UCSD-AML1 (cell line): ENCODE results near the gene GATA5.
A peak's percentile ranks its signal among the peaks of the same experiment; 100 is the strongest.

Experiments used
- DNase-seq: peaks from one replicate; lab custom pipeline; 2025; ENCODE audit not compliant: unreplicated experiment; lab: John Stamatoyannopoulos, UW

The GATA5 gene

DNA sequence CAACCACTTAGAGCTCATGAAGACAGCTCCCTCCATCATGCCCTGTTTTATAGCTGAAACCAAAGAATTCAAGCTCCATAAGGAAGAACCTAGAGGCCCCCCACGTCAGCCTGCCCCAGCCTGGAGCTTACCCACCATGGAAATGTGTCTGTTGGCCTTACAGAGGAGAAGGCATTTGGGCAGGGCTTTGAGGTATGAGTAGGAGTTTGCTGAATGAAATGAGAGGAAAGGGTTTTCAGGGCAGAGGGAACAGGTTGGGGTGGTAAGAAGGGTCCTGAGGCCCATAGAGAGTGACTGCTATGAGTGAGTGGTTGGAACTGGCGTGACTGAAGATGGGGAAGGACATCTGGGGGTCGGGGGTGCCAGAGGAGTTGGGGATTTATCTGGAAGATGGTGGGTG is 12.7 kb upstream of the GATA5 start:
- no peak for DNase-seq

DNA sequence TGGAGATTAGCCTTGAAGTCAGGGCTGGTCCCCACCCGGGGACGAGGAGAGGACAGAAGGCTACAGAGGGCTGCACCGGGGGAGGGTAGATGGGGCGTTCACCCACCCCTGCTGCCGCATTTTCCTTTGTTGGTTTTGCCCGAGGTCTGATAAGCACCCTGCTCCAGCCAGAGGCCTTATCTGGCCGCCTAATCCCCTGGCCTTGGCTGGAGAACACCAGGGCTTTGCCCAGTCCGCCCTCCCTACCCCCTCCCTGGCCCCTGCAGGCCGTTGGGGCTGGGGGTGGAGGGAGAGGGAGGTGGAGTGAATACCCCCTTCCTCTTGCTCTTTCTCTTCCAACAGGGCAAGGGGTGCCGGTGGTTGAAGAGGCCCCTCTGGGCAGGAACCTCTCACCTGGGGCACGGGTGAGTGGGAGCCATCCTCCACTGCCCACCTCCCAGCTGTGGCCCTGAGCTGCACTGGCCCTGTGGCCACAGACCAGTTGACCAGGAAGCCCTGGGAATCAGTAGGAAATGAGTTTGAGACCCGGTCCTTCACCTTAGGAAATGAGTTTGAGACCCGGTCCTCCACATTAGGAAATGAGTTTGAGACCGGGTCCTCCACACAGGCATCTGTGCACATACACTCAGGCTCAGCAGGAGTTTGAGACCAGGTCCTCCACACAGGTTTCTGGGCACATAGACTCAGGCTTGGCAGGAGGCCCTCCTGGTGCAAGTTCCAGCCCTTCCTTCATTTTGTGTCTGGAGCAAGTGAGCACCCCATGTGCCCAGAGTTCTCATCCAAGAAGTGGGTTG is 12.0 kb upstream of the GATA5 start:
- peak; percentile 46 for DNase-seq

DNA sequence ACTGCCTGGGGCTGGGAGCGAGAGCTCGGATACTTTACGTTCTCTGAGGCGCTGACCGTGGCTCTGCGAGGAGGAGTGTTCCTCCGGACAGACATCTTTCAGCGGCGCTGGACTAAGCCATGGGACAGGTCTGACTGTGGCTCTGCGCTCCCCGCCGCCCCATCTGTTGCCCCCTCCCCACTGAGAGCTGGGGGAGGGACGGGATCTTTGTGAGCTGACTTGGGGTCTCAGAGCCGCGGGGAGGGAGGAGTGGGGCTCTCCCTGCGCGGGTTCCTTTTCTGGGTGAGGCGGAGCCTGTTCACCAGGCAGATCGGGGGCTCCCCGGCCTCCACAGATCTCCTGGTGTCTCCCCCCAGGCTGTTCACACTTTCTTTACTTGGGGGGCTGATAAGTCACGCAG is 11.3 kb upstream of the GATA5 start:
- no peak for DNase-seq

DNA sequence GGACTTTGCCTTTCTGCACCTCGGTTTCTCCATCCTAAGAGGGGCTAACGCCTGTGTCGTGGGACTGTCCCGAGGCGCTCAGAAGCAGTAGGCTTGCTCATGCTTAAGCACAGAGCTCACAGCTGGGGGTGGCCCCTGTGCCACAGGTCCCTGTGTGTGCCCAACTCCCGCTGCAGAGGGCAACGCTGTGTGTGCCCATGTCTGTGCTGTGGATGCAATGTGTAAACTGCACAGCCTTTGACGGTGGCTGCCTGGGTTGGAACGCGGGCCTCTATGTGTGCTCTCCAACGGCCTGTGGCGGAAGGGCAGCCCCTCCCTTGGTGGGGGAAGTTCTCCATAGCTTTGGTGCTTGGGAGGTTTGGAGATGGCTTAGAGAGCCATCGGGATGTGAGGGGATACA is 10.7 kb upstream of the GATA5 start:
- DNase-seq: no peak

DNA sequence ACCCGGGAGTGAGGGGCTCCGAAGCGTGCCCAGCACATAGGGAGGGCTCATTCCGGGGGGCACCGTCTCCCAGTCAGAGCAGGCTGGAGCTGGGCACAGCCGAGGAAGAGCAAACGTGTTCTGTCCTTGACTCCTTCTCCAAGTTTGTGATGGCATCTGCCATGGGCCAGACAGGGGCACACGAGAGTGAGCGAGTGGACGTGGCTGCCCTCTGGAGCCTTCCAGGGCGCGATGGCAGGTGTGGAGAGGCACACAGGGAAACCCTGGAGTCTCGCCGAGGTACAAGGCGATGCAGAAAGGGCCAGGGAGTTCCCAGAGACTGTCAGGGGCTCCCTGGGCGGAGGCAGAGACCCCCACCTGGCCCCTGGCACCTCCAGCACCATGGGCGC is 9.9 kb upstream of the GATA5 start:
- DNase-seq: no peak

DNA sequence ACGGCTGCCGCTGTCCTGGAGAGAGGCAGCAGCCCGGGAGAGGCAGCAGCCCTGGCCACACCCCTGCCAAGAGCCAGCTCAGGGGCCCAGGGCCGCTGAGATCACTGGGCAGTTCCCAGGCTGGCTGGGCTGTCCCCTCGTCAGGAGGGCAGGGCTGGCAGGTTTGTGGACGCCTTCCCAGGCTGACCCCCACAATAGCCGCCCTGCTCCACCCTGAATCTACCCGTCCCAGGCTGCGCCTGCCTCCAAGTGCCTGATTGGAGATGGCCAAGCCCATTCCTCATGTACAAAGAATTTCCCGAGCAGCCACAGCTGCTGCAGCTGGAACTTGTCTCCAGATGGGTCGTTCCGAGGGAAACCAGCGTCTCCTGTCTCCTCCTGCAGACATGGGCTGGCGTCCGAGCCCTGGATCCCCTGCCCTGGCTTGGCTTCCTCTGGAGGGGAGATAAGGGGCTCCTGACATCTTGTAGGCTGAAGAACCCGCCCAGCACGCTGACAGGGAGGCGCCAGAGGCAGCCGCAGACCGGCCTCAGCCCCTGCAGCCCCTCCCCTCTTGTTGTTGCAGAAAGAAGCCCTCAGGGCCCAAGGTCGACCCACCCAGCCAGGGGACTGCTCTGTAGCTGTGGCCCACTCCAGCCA is 9.4 kb upstream of the GATA5 start:
- no peak for DNase-seq

DNA sequence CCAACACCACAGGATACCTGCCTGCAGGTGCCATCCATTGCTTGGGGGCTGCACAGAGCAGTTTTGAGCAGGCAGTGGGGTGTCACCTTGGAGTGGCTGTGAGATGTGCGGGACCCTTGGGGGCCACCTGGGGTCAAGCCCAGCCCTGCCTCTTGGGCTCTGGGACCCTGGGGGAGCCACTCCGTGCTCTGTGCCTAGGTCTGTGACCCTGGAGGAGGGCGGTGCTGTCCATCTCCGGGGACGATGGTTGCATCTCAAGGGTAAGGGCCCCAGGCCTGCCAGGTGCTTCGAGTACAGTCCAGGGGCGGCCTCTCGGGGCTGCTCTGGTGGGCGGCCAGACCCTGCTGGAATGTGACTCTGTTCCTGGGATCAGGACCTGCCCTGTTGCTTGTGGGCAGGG is 8.7 kb upstream of the GATA5 start:
- no peak for DNase-seq

DNA sequence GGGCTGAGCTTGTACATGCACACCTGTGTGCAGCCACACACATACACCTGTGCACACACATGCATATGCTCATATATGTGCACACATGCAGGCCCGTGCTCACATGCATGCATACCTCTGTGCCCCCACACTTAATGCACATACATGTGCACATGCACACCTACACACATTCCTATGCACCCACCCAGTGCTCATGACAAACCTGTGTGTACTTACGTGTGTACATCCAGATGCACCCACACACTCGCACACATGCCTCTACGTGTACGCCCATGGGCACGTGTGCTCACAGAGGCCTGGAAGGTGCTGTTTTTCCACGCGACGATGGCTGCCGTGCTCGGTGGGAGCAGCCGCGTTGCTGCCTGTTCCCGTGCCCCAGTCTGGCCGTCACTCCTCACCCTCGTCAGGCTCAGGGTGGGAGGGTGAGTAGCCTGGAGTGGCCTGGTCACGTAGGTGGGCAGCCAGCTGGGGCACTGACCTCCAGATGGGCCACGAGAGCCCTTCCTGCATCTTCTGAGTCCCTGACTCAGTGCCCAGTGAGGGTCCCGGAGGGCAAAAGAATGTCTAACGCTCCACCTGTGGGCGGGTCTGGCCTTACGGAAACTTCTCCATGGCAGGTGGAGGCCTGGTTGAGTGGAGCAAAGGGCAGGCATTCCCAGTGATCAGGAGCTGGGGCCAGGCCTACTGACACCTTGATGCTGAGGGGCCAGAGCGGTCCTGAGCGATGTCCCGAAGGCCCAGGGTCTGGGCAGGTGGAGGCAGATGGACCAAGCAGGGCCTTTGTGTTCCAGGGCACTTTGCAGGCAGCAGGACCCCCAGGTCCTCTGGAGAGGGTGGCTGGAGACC is 8.0 kb upstream of the GATA5 start:
- DNase-seq: no peak

DNA sequence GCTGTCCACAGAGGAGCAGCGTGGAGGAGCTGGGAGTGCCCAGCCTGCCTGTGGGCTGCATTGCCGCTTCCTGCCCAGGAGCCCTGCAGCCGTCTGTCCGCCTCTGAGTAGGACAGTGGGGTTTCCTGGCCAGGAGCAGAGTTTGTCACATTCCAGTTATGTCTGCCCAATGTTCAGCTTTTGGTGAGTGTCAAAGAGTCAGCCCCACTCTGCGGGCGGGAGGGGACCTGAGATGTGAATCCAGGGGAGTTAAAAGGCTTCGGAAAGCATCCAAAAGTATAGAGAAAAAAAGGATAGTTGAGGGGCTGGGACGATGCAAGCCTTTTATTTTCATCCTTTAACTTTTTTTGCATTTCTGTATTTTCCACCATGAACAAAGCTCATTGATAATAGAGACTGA is 7.2 kb upstream of the GATA5 start:
- no peak for DNase-seq

DNA sequence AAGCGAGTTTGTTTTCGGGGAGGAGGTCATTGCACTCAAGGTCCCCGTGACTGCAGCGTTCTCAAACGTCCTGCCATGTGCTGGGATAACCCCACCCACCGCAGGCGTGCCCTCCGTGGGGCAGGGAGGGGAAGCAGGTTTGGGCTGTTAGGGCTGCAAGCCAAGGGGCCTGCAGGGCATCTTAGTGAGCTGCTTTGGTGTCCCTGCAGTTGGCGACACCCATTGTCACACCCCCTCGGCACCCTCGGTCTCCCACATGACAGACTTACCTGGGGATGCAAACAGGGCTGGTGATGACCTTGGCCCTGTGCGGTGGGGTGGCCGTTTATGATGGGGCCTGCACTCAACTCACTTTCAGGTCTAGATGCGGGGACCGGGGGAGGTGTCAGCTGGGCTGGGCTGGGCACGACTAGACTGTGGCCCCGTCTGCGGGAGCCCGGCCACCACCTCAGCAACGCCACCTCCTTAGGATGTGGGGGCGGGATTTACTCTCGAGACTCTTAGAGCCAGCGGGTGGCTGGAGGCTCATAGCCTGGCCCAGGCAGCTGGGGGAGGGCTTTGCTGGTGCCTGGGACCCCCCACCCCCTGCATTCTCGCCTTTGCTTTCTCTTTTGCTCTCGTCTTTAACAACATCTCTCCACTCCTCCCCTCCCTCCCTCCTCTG is 6.5 kb upstream of the GATA5 start:
- DNase-seq: no peak

DNA sequence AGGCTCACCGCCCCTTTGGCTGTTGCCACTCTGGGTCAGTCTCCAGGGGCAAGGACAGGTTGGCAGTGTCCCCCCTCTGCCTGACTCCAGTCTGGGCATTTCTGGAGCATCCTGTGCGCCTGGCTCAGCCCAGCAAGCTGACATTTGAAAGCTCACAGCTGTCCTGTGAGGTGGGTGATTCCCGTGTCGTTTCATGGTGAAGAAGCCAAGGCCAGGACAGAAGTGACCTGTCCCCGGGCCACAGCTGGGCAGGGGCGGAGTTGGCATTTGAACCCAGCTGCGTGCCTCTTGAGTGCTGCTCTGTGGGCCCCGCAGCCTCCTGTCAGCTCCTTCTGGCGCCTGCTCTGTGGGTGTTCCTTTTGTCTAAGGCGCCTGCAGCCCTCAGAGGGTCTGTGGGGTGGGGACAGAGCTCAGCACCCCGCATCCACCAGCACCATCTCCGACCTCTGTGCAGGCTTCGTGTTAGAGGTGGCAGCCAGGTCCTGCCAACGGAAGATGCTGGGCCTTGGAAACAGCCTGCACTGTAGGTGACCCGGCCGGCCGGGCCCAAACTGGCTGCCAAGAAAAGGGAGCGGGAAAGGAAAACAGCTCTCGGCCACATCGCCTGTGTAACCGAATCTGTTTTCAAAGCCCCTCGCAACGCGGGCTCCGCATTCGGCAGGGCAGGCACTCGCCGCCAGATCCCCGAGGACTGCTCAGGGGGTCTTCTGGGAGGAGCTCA is 5.8 kb upstream of the GATA5 start:
- DNase-seq: no peak

DNA sequence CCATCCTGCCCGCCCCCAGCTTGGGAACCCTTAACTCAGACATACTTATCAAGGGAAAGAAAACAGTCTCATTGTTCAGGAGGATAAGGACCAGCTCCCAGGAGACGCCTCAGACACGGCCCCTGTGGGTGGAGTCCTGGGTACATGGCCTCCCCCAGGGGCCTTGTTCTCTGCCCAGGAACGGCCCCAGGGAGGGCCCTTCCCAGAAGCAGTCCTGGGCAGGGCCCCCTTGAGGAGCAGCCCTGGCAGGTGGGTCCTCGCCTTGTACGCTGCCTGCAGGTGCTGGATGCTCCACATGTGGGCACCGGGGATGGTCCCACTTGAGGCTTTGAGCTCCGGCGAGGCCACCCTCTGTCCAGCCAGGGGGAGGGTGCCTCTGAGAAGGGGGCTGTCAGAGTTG is 4.5 kb upstream of the GATA5 start:
- peak; percentile 57 for DNase-seq

DNA sequence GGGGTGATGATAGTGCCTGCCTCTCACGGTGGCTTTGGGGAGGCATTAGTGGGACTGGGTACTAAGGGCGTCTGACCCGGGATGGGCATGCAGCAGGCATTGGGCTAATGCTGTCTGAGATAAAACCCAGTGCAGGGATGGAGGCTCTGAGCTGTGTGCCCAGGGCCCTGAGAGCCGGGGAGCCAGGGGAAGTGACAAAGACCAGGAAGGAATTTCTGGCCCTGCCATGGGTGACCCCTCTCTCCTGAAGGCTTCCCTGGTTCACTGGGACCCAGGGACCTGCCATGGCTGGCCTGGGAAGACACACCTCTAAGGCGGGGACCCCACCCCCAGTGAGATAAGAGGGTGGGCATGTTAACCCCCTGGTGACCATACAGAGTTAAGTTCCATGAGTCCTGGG is 3.9 kb upstream of the GATA5 start:
- peak; percentile 66 for DNase-seq

DNA sequence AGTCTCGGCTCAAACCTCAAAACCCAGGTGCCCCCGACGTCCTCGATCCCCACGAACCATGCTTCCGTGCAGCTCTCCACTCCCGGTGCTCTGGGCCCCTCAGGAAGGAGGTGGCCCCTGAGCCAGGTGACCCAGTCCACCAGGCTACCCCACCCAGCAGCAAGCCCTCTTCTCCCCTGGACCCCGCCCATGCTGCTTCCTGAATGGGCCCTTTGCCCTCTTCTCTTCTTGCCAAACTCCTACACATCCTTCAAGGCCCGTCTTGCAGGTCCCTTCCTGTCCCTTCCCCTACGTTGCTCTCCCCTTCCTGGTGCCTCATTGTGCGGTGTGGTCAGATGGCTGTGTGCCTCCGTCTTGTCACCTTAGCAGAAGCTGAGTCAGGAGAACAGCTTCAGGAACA is 3.4 kb upstream of the GATA5 start:
- DNase-seq: peak; percentile 66

DNA sequence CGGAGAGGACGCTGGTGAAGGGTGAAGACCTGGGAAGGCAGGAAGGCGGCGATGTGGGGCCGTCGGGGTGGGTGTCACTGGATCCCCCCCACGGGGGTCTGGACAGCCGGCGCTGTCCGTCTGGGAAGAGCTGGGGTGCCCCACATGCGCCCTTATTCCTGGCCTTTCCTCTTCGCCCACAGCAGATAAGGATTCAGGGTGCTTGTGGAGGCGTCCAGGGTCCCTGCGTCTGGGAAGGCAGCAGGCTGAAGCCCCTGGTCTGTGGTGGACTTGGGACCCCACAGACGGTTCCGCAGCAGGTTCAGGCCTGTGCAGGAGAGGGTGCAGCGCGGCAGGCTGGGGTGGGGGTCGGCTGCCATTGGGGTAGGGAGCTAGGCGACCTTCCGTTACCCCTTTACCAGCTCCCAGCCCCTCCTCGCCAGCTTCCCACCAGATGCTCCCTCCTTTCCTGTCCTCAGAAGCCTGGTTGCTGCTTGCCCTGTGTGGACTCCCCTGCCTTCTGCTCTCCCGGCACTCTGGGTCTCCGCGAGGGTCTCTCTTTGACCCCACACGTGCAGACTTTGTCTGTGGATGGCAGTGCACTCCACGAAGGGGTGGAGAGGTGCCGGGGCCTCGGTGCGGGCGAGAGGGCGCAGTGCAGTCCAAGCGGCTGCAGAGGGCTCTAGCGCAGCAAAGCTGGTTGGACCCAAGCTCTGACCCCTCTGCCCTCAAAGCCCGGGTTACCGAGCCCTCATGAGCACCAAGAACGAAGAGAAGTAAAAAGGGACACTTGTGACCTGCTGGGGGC is 2.1 kb upstream of the GATA5 start:
- peak; percentile 54 for DNase-seq

DNA sequence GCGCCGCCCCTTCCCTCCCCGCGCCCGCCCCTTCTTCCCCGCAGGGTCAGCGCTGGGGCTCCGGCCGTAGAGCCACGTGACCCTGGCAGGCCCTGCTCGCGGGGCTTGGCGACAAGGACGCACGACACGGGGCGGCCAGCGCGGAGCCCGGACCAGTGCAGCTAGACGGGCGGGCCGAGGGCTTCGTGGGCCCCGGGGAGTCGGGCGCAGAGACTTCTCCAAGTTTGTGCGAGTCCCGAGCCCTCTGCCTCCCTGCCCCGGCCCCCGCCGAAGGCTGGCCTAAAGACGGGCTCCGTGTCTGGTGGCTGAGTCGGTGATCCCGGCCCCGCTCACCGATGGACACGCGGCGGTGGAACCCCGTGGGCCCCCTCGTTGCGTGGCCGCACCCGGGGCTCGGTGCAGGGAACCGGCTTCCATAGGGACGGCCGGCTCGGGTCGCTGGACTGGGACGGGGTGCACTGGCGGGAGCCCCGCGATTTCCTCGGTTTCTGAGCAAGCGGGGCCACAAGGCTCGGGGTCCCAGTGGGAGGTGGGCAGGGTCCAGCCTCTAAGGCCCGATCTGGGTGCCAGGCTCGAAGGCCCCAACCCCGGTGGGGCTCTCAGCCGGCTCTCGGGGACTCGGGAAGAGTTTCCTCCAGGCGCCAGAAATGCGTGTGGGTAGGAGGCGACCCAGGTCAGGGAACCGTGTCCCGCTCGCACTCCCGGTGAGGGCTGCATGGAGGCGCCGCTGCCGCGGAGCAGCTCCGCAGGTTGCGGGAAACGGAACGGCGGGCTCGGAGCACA is 452 bp upstream of the GATA5 start:
- no peak for DNase-seq

DNA sequence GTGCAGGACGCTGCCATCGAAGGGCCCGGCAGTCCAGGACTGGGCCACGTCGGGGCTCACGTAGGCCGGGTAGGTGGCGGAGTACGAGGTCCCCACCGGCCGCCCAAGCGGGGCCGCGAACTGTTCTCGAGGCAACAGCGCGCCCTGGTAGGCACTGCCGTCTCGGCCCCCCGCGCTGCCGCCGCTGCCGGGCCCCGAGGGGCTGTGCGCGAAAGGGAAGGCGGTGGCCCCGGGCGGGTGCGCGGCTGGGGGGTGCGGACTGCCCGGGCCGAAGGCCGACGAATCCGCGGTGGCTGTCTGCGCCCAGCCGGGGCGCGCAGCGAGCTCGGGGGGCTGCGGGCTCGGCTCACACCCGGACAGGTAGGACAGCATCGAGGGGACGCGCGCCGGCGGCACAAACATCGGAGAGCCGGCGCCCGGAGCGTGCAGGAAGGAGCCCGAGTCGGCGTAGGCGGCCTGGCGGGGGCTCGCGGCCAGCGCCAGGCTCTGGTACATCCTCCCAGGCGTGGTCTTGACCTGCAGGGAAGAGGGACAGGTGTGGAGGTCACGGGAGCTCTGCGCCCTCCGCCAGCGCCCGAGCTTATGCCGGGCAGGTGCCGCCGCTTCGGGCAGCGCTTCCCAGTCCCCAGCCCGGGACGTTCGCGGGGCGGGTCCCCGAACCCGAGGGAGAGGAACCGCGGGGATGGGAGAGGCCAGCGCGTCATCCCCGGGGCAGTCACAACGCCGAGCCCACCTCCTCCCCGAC is 596 bp downstream of the GATA5 start:
- no peak for DNase-seq

DNA sequence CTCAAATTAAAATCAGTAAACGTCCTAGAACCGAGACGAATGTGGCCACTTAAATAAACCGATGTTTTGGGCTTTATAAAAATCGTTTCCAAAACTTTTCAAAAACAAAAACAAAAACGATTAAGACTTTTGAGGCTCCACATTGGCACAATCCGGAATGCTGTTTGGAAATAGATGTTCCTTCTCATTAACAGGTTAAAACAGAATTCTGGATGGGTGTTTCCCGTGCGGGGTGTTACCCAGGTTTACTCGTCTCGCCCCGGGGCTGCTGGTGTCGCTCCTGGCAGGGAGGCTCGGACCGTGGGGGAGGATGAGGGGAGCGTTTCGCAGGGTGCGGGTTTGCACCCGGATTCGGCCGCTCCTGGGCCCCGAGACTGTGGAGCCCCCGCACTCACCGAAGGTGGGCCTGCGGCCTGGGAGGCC is 1.2 kb downstream of the GATA5 start:
- no peak for DNase-seq
